ENCODE measurements around the gene TTI1. TPM values are rescaled to one million over a fixed set of nuclear protein-coding genes. Genes with fewer than 3 reads are reported as not detected.

TTI1 gene
- total and polyA plus RNA-seq, 12 donors = 8.3 to 14.8 (median 11.2) TPM

DNA sequence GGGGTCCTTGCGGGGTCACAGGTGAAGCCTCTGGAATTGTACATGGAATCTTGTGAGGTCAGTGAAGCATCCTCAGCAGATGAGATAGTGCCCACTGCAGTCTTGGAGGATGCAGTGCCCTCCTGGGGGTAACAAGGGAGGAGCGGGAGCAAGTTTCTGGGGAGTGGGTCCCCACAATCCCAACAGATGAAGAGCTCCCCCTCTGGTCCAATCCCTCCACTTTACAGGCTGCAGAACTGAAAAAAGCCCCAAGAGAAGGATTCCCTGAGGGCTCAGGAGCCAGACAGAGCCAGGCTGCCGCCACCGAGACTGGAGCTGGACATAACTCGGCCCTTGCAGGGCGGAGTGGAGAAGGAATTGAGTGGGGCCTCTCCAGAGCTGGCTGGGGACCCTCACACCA lies 52.4 kb downstream of the TTI1 start:
- ATAC-seq (no peak), DNase-seq (no peak)
- intact Hi-C loops (cut with DNase I) = loop anchor here in 1 of 10 donors (10.0 kb wide), 1 partner anchor 286 kb away; the partner anchor contains the start of gene CTNNBL1
- no peak for TF ChIP-seq CTCF (IDR thresholded peaks at IDR 0.05)
- peaks cover 0 to 34% (median 7%) of the 10 kb centered on the region in 9 donors for H3K36me3 ChIP-seq
- H3K4me3 ChIP-seq = no peak overlapping the region
- no peaks in the 10 kb centered on the region for H3K9me3 ChIP-seq
- H3K27ac ChIP-seq = no peak overlapping the region
- peaks cover 3 to 23% (median 12%) of the 10 kb centered on the region in 9 donors for H3K4me1 ChIP-seq
- WGBS, 2 donors = 91 to 96% methylated on average over 6 of the region's 6 CpGs
- H3K27me3 ChIP-seq = no peaks in the 10 kb centered on the region

GRCh38 chr20:37980383-37980782 lies 52.9 kb downstream of the TTI1 start:
- Histone ChIP-seq H3K27ac (no peak overlapping the region), H3K4me1 (peaks cover 3 to 18% (median 11%) of the 10 kb centered on the region in 9 donors), H3K9me3 (no peaks in the 10 kb centered on the region), H3K27me3 (no peaks in the 10 kb centered on the region), H3K36me3 (peaks cover 0 to 33% (median 7%) of the 10 kb centered on the region in 9 donors), H3K4me3 (no peak overlapping the region)
- intact Hi-C loops (cut with DNase I) = loop anchor here in 1 of 10 donors (10.0 kb wide), 1 partner anchor 286 kb away; the partner anchor contains the start of gene CTNNBL1
- WGBS, 2 donors = 68 to 70% methylated on average over 8 of the region's 8 CpGs
- ATAC-seq (no peak), DNase-seq (no peak)
- no peak for TF ChIP-seq CTCF (IDR thresholded peaks at IDR 0.05)

DNA sequence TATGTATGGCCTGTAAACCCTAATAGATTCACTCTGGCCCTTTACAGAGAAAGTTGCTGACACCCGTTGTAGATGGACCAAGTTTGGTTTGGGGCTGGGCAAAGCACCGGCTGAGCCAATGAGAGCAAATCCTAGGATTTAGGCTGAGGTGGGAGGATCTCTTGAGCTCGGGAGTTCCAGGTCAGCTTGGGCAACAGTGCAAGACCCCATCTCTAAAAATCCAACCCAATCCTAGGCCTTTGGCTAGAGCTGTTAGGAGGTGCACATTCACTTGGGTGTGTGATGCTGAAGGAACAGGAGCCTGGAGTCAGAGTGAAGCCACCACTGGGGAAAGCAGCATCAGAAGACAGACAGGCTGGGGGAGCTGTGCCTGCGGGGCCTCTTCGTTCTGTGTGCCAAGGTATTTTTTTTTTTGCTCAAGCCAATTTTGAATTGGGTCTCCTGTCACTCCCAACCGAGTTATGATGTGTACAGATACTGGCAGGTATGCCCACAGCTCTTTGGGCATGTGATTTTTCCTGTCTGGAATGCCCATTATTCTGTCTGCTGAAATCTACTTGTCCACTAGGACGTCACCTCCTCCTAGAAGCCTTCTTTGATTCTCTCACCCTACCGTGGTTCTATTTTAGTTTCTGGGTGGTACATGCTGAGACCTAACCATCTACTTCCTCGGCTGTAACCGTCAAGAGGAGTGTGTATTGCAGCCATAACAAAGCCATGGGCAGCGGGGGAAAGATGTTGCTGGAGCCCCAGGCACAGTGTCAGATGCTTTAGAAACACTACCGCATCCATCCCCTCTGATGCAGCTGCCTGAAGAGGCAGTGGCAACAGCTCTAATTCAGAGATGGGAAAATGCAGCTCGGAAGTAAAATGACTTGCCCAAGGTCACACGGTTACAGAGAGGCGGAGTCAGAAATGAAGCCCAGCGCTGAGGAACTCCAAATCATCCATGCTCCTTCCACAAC lies 54.0 kb downstream of the TTI1 start:
- Histone ChIP-seq H3K27me3 (no peaks in the 10 kb centered on the region), H3K36me3 (peaks cover 0 to 27% (median 7%) of the 10 kb centered on the region in 9 donors), H3K4me3 (no peak overlapping the region), H3K27ac (no peak overlapping the region), H3K9me3 (no peaks in the 10 kb centered on the region), H3K4me1 (peaks cover under 1 to 9% (median 7%) of the 10 kb centered on the region in 9 donors)
- DNase-seq (no peak), ATAC-seq (no peak)
- TF ChIP-seq CTCF (IDR thresholded peaks at IDR 0.05) = no peak
- WGBS, 2 donors = 90 to 91% methylated on average over 16 of the region's 16 CpGs
- intact Hi-C loops (cut with DNase I) = no loop called here

DNA sequence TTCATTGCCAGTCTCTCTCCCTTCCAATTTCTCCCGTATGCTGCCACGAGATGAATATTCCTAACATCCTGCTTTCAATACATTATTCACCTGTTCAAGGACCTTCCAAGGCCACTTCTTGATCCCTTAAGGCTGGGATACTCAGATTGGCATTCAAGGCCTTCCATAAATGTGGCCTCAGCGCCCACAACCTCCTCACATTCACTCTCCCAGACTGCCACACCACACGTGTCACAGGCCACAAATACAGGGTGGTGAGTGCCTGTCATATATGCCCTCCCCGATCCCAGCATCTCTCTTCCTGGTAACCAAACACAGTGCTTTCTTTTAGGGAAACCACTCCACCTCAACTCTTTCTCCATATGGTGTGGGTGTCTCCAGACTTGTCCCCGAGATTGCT lies 55.5 kb downstream of the TTI1 start:
- Histone ChIP-seq H3K4me1 (no peaks in the 10 kb centered on the region), H3K27me3 (no peaks in the 10 kb centered on the region), H3K4me3 (no peak overlapping the region), H3K9me3 (no peaks in the 10 kb centered on the region), H3K36me3 (peaks cover 0 to 19% (median 7%) of the 10 kb centered on the region in 9 donors), H3K27ac (no peak overlapping the region)
- no peak for TF ChIP-seq CTCF (IDR thresholded peaks at IDR 0.05)
- DNase-seq (no peak), ATAC-seq (no peak)
- WGBS, 2 donors = 82 to 85% methylated on average over 6 of the region's 6 CpGs
- intact Hi-C loops (cut with DNase I) = no loop called here
